GM19372 (cell line): Measurements from ENCODE around the gene TMEM132D.
"Not testable (repeated sequence)": the region's sequence is repeated elsewhere in the genome, so short reads cannot be mapped to it uniquely, and the experiment has no call there.

Experiments
- ATAC-seq: cut with Tn5 transposase; IDR thresholded peaks from one replicate; pipeline ENCODE4 v1.9.1; 2021; ENCODE audit warnings: mild to moderate bottlenecking, low read depth, moderate library complexity; ENCODE audit not compliant: unreplicated experiment

TMEM132D gene

GRCh38 chr12:129549656-129550055 lies 354.2 kb downstream of the TMEM132D start:
- ATAC-seq = no peak

- not testable (repeated sequence) for ATAC-seq
Measured at GRCh38 chr12:129549020-129549419, 354.8 kb downstream of the TMEM132D start.

- ATAC-seq = no peak
Measured at GRCh38 chr12:129544716-129545115, 359.1 kb downstream of the TMEM132D start.

- no peak for ATAC-seq
Measured at GRCh38 chr12:129540954-129541353, 362.9 kb downstream of the TMEM132D start.

- no peak for ATAC-seq
Measured at GRCh38 chr12:129540249-129540648, 363.6 kb downstream of the TMEM132D start.

GRCh38 chr12:129538724-129539335 lies 365.0 kb downstream of the TMEM132D start:
- ATAC-seq = not testable (repeated sequence)

GRCh38 chr12:129538137-129538536 lies 365.7 kb downstream of the TMEM132D start:
- no peak for ATAC-seq

GRCh38 chr12:129534966-129535750 lies 368.7 kb downstream of the TMEM132D start:
- no peak for ATAC-seq

- ATAC-seq = no peak
Measured at GRCh38 chr12:129532707-129533499, 370.9 kb downstream of the TMEM132D start.

GRCh38 chr12:129532082-129532481 lies 371.7 kb downstream of the TMEM132D start:
- no peak for ATAC-seq

- no peak for ATAC-seq
Measured at GRCh38 chr12:129530984-129531383, 372.8 kb downstream of the TMEM132D start.

GRCh38 chr12:129530517-129530916 lies 373.3 kb downstream of the TMEM132D start:
- no peak for ATAC-seq

- no peak for ATAC-seq
Measured at GRCh38 chr12:129527506-129527905, 376.3 kb downstream of the TMEM132D start.

- no peak for ATAC-seq
Measured at GRCh38 chr12:129523621-129524020, 380.2 kb downstream of the TMEM132D start.

GRCh38 chr12:129520739-129521138 lies 383.1 kb downstream of the TMEM132D start:
- no peak for ATAC-seq

GRCh38 chr12:129503802-129504201 lies 400.0 kb downstream of the TMEM132D start:
- no peak for ATAC-seq

- no peak for ATAC-seq
Measured at GRCh38 chr12:129496226-129496625, 407.6 kb downstream of the TMEM132D start.

GRCh38 chr12:129494766-129495165 lies 409.1 kb downstream of the TMEM132D start:
- ATAC-seq = no peak

- ATAC-seq = no peak
Measured at GRCh38 chr12:129494260-129494659, 409.6 kb downstream of the TMEM132D start.

- ATAC-seq = no peak
Measured at GRCh38 chr12:129489100-129489676, 414.6 kb downstream of the TMEM132D start.

- ATAC-seq = no peak
Measured at GRCh38 chr12:129486931-129487330, 416.9 kb downstream of the TMEM132D start.
